Ishikawa (cell line): Measurements from ENCODE around the gene PDE7B.

Experiments
- CREB1 ChIP-seq: IDR thresholded peaks from 2 replicates; pipeline ENCODE4 v1.6.1; 2012; ENCODE audit warnings: low read depth
- EGR1 ChIP-seq: IDR thresholded peaks from 2 replicates; pipeline ENCODE4 v1.6.1; 2012
- EP300 ChIP-seq: IDR thresholded peaks from 2 replicates; pipeline ENCODE4 v1.6.1; 2012; ENCODE audit warnings: borderline replicate concordance
- NFIC ChIP-seq: IDR thresholded peaks from 2 replicates; pipeline ENCODE4 v1.6.1; 2012
- RAD21 ChIP-seq: IDR thresholded peaks from 2 replicates; pipeline ENCODE4 v1.6.1; 2012; ENCODE audit warnings: low read depth
- TAF1 ChIP-seq: IDR thresholded peaks from 2 replicates; pipeline ENCODE4 v1.6.1; 2012; ENCODE audit warnings: low read depth, mild to moderate bottlenecking
- TCF12 ChIP-seq: IDR thresholded peaks from 2 replicates; pipeline ENCODE4 v1.6.1; 2012; ENCODE audit warnings: low read depth
- TEAD4 ChIP-seq: IDR thresholded peaks from 2 replicates; pipeline ENCODE4 v1.6.1; 2012
- YY1 ChIP-seq: IDR thresholded peaks from 2 replicates; pipeline ENCODE4 v1.6.1; 2012; ENCODE audit warnings: low read depth
- ZBTB7A ChIP-seq: IDR thresholded peaks from 2 replicates; pipeline ENCODE4 v1.6.1; 2012; ENCODE audit warnings: low read depth
- TF ChIP-seq, protein P1 (sequence below): IDR thresholded peaks from 2 replicates; pipeline ENCODE4 v1.6.1; 2012
- TF ChIP-seq, protein P2 (sequence below): IDR thresholded peaks from 2 replicates; pipeline ENCODE4 v1.6.1; 2012
- TF ChIP-seq, protein P3 (sequence below): IDR thresholded peaks from 2 replicates; pipeline ENCODE4 v1.6.1; 2012; ENCODE audit warnings: low read depth, mild to moderate bottlenecking

DNA sequence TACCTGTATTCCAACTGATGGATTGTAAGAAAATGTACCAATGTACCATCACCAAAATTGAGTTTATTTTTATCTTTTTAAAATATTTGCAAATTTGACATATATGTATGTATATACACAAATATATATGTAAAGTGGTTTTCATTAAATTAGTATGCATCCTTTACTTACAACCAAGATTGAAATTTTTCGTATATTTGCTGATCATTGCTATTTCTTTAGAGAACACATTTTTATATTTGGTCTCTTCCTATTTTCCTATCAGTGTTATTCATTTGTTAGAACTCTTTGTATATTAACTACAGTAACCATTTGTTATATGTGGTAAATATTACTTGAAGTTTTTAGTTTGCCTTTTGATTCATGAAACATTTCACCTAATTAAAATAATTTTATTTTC is 324.4 kb downstream of the PDE7B start:
- TF ChIP-seq, protein P1, sequence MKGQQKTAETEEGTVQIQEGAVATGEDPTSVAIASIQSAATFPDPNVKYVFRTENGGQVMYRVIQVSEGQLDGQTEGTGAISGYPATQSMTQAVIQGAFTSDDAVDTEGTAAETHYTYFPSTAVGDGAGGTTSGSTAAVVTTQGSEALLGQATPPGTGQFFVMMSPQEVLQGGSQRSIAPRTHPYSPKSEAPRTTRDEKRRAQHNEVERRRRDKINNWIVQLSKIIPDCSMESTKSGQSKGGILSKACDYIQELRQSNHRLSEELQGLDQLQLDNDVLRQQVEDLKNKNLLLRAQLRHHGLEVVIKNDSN = no peak
- TF ChIP-seq RAD21 = no peak
- no peak for TF ChIP-seq TEAD4
- TF ChIP-seq NFIC = no peak
- TF ChIP-seq YY1 = no peak
- TF ChIP-seq, protein P2, sequence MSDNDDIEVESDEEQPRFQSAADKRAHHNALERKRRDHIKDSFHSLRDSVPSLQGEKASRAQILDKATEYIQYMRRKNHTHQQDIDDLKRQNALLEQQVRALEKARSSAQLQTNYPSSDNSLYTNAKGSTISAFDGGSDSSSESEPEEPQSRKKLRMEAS = no peak
- TF ChIP-seq EP300 = no peak
- TF ChIP-seq ZBTB7A = no peak
- TF ChIP-seq EGR1 = no peak
- TF ChIP-seq CREB1 = no peak
- TF ChIP-seq, protein P3, sequence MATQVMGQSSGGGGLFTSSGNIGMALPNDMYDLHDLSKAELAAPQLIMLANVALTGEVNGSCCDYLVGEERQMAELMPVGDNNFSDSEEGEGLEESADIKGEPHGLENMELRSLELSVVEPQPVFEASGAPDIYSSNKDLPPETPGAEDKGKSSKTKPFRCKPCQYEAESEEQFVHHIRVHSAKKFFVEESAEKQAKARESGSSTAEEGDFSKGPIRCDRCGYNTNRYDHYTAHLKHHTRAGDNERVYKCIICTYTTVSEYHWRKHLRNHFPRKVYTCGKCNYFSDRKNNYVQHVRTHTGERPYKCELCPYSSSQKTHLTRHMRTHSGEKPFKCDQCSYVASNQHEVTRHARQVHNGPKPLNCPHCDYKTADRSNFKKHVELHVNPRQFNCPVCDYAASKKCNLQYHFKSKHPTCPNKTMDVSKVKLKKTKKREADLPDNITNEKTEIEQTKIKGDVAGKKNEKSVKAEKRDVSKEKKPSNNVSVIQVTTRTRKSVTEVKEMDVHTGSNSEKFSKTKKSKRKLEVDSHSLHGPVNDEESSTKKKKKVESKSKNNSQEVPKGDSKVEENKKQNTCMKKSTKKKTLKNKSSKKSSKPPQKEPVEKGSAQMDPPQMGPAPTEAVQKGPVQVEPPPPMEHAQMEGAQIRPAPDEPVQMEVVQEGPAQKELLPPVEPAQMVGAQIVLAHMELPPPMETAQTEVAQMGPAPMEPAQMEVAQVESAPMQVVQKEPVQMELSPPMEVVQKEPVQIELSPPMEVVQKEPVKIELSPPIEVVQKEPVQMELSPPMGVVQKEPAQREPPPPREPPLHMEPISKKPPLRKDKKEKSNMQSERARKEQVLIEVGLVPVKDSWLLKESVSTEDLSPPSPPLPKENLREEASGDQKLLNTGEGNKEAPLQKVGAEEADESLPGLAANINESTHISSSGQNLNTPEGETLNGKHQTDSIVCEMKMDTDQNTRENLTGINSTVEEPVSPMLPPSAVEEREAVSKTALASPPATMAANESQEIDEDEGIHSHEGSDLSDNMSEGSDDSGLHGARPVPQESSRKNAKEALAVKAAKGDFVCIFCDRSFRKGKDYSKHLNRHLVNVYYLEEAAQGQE = no peak
- no peak for TF ChIP-seq TCF12
- no peak for TF ChIP-seq TAF1
